ENCODE data around the gene TRIM72. TPM values are rescaled to one million over a fixed set of nuclear protein-coding genes. Genes with fewer than 3 reads are reported as not detected.

The TRIM72 gene
- total and polyA plus RNA-seq, 2 of the 8 experiments (the other 6 are each of a cell fraction or from before 2014, with no cell fraction given): 0.57 to 2.1 TPM

- H3K4me1 ChIP-seq (replicated peaks in 1 of 4; ENCODE audit: control insufficient read depth in 3 of 4, insufficient read depth in 4 of 4, low read length in 3 of 4): peaks cover 0 to 5% (median 0%) of the 10 kb centered on the region in 4 experiments; a peak in 1 of 7 replicates
- H3K4ac ChIP-seq (replicated peaks; ENCODE audit: insufficient read length, low read depth, low read length): no peak overlapping the region
- TF ChIP-seq CTBP2 (IDR thresholded peaks at IDR 0.05; ENCODE audit: borderline replicate concordance, insufficient read depth, insufficient read length, low read length) (no peak), CTCF (IDR thresholded peaks at IDR 0.05; ENCODE audit: control extremely low read depth in 1 of 3, insufficient read depth in 1 of 3, low read depth in 1 of 3, low read length in 3 of 3) (peak in 2 of 3 experiments; percentile 17 to 27; a peak in 2 of 4 replicates), MAFK (IDR thresholded peaks at IDR 0.05; ENCODE audit: low read depth, low read length) (no peak), KDM5A (IDR thresholded peaks at IDR 0.05; ENCODE audit: low read length) (no peak), FOSL1 (IDR thresholded peaks at IDR 0.05; ENCODE audit: insufficient read depth, low read depth, low read length) (no peak)
- no peak overlapping the region for H2BK20ac ChIP-seq (ENCODE audit: low read length)
- no peak overlapping the region for H3K27ac ChIP-seq (ENCODE audit: low read depth, low read length)
- H3K4me3 ChIP-seq (ENCODE audit: extremely low read depth in 1 of 4, insufficient read depth in 2 of 4, low read depth in 3 of 4, low read length in 4 of 4): no peak overlapping the region
- H3K79me2 ChIP-seq (ENCODE audit: control insufficient read depth in 1 of 2, insufficient read depth in 2 of 2, low read length in 2 of 2): no peaks in the 10 kb centered on the region
- ChIA-PET POLR2A (ENCODE audit: partially characterized antibody) (interaction anchor here (0.6 to 1.3 kb wide), 2 partner anchors 44 to 93 kb away, joined by 3 to 4 read pairs; partner anchors contain the start of gene FUS), CTCF (ENCODE audit: partially characterized antibody) (interaction anchor here (0.6 to 3.4 kb wide), 8 partner anchors 10 to 203 kb away, joined by 3 to 10 read pairs (median 4); no protein-coding TSS in a partner anchor)
- no peaks in the 10 kb centered on the region for H3K9me3 ChIP-seq (ENCODE audit: insufficient read depth in 2 of 2, low read depth in 1 of 2, low read length in 1 of 2)
- no peak overlapping the region for H3K9ac ChIP-seq (replicated peaks in 1 of 4; ENCODE audit: extremely low read depth in 1 of 4, low read depth in 3 of 4, low read length in 3 of 4)
- peak overlapping the region; percentile 94; the same call in 1 of the 2 replicates for H2BK5ac ChIP-seq (ENCODE audit: low read depth, low read length)
- FAIRE-seq (no peak), DNase-seq (ENCODE audit: low read depth in 1 of 2, low spot score in 2 of 2) (no peak)
- H3K27me3 ChIP-seq (replicated peaks in 1 of 4; ENCODE audit: control insufficient read depth in 3 of 4, extremely low read depth in 1 of 4, insufficient read depth in 3 of 4, low read length in 3 of 4): peaks cover 0 to 2% (median under 1%) of the 10 kb centered on the region in 4 experiments; a peak in 1 of 7 replicates
- no peak overlapping the region for H2BK12ac ChIP-seq (ENCODE audit: low read depth, low read length)
- no peak overlapping the region for H3K4me2 ChIP-seq (ENCODE audit: insufficient read depth in 1 of 2, low read depth in 2 of 2, low read length in 2 of 2)
- no peak overlapping the region for H2BK15ac ChIP-seq (ENCODE audit: low read length)
- 86% methylated on average over 7 of the region's 7 CpGs; no CpG with 5 or more reads in 1 of the 2 experiments for WGBS, 2 experiments (ENCODE audit: extremely low coverage in 1 of 2, insufficient coverage in 1 of 2, insufficient read length in 1 of 2, insufficient replicate concordance in 2 of 2, low coverage in 1 of 2, low lambda C conversion rate in 2 of 2, missing lambda C conversion rate in 1 of 2)
- H2AFZ ChIP-seq (ENCODE audit: low read length): no peak overlapping the region; the same call in 1 of the 2 replicates
- H2BK120ac ChIP-seq (replicated peaks; ENCODE audit: low read depth, low read length): peak overlapping the region; percentile 57
- H3K56ac ChIP-seq (replicated peaks; ENCODE audit: insufficient read length, low read depth, low read length): no peak overlapping the region
- no peak overlapping the region for H3K14ac ChIP-seq (ENCODE audit: insufficient read length)
- H4K8ac ChIP-seq (ENCODE audit: extremely low read depth, insufficient read depth, low read length): no peak overlapping the region
- no peak overlapping the region for H3K18ac ChIP-seq (ENCODE audit: extremely low read depth, low read length)
- no peak overlapping the region for H4K91ac ChIP-seq (replicated peaks; ENCODE audit: insufficient read length, low read length)
- no peaks in the 10 kb centered on the region for H4K20me1 ChIP-seq (replicated peaks in 1 of 2; ENCODE audit: control insufficient read depth in 1 of 2, insufficient read depth in 2 of 2, low read length in 2 of 2)
- H3K23ac ChIP-seq (ENCODE audit: insufficient read length): no peak overlapping the region
- no peak overlapping the region for H2AK5ac ChIP-seq (ENCODE audit: low read depth, low read length)
- H3K79me1 ChIP-seq (ENCODE audit: low read depth, low read length): no peaks in the 10 kb centered on the region
- no peak overlapping the region for H4K5ac ChIP-seq (ENCODE audit: insufficient read length, low read depth, low read length)
- H3K23me2 ChIP-seq (ENCODE audit: low read depth, low read length): 0 out of 2 replicates have a peak, but pooled peaks cover 1% of the 10 kb centered on the region
- no peaks in the 10 kb centered on the region for H3K36me3 ChIP-seq (ENCODE audit: control insufficient read depth in 2 of 4, insufficient read depth in 4 of 4, low read length in 3 of 4)
Observed at GRCh38 chr16:31273187-31273586, 59.3 kb downstream of the TRIM72 start.

All from H1 (cell line).